ENCODE results near the gene KRTAP10-8.

GRCh38 chr21:44626673-44627143 lies 14.8 kb downstream of the KRTAP10-8 start, which contains the start of gene KRTAP10-9:
- TF ChIP-seq, protein P1, sequence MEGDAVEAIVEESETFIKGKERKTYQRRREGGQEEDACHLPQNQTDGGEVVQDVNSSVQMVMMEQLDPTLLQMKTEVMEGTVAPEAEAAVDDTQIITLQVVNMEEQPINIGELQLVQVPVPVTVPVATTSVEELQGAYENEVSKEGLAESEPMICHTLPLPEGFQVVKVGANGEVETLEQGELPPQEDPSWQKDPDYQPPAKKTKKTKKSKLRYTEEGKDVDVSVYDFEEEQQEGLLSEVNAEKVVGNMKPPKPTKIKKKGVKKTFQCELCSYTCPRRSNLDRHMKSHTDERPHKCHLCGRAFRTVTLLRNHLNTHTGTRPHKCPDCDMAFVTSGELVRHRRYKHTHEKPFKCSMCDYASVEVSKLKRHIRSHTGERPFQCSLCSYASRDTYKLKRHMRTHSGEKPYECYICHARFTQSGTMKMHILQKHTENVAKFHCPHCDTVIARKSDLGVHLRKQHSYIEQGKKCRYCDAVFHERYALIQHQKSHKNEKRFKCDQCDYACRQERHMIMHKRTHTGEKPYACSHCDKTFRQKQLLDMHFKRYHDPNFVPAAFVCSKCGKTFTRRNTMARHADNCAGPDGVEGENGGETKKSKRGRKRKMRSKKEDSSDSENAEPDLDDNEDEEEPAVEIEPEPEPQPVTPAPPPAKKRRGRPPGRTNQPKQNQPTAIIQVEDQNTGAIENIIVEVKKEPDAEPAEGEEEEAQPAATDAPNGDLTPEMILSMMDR (IDR thresholded peaks at IDR 0.05): no peak
- no peak for TF ChIP-seq POLR2A (IDR thresholded peaks at IDR 0.05)
- no peak for TF ChIP-seq EP300 (IDR thresholded peaks at IDR 0.05)
